ENCODE results near the gene PDXP. TPM values are rescaled to one million over a fixed set of nuclear protein-coding genes. Genes with fewer than 3 reads are reported as not detected.

The PDXP gene
- total RNA-seq, 1 donor: 5.8 TPM

- no peaks in the 10 kb centered on the region for H3K9me3 ChIP-seq (ENCODE audit: low read depth, low read length)
- H3K27ac ChIP-seq (ENCODE audit: low read depth, low read length): no peak overlapping the region
- TF ChIP-seq CTCF (IDR thresholded peaks at IDR 0.05; ENCODE audit: extremely low read depth, low read depth, low read length): no peak
- no peaks in the 10 kb centered on the region for H3K36me3 ChIP-seq (ENCODE audit: insufficient read depth, low read length)
- H3K79me2 ChIP-seq (ENCODE audit: insufficient read depth, low read length): no peaks in the 10 kb centered on the region
- H3K4me1 ChIP-seq (ENCODE audit: insufficient read depth, low read length): no peaks in the 10 kb centered on the region
- H3K4me2 ChIP-seq (ENCODE audit: insufficient read depth, low read length): no peak overlapping the region
- DNase-seq (ENCODE audit: insufficient read length, low spot score, missing footprints): no peak
- no peak overlapping the region for H3K4me3 ChIP-seq (ENCODE audit: insufficient read depth, low read length)
- H3K27me3 ChIP-seq (ENCODE audit: insufficient read depth, low read length): no peaks in the 10 kb centered on the region
- no peaks in the 10 kb centered on the region for H4K20me1 ChIP-seq (ENCODE audit: insufficient read depth, low read length)
- no peak overlapping the region for H2AFZ ChIP-seq (ENCODE audit: low read length)
Observed at GRCh38 chr22:37711490-37711889, 53.0 kb downstream of the PDXP start.

GRCh38 chr22:37713761-37714160 lies 55.2 kb downstream of the PDXP start:
- Histone ChIP-seq H3K27me3 (ENCODE audit: insufficient read depth, low read length) (no peaks in the 10 kb centered on the region), H3K4me2 (ENCODE audit: insufficient read depth, low read length) (no peak overlapping the region), H3K4me1 (ENCODE audit: insufficient read depth, low read length) (no peaks in the 10 kb centered on the region), H3K27ac (ENCODE audit: low read depth, low read length) (no peak overlapping the region), H3K36me3 (ENCODE audit: insufficient read depth, low read length) (no peaks in the 10 kb centered on the region), H2AFZ (ENCODE audit: low read length) (no peak overlapping the region), H4K20me1 (ENCODE audit: insufficient read depth, low read length) (no peaks in the 10 kb centered on the region), H3K4me3 (ENCODE audit: insufficient read depth, low read length) (no peak overlapping the region), H3K9me3 (ENCODE audit: low read depth, low read length) (no peaks in the 10 kb centered on the region), H3K79me2 (ENCODE audit: insufficient read depth, low read length) (no peaks in the 10 kb centered on the region)
- TF ChIP-seq CTCF (IDR thresholded peaks at IDR 0.05; ENCODE audit: extremely low read depth, low read depth, low read length): no peak
- no peak for DNase-seq (ENCODE audit: insufficient read length, low spot score, missing footprints)

- no peak for DNase-seq (ENCODE audit: insufficient read length, low spot score, missing footprints)
- Histone ChIP-seq H2AFZ (ENCODE audit: low read length) (no peak overlapping the region), H4K20me1 (ENCODE audit: insufficient read depth, low read length) (no peaks in the 10 kb centered on the region), H3K4me1 (ENCODE audit: insufficient read depth, low read length) (no peaks in the 10 kb centered on the region), H3K9me3 (ENCODE audit: low read depth, low read length) (no peaks in the 10 kb centered on the region), H3K36me3 (ENCODE audit: insufficient read depth, low read length) (no peaks in the 10 kb centered on the region), H3K4me2 (ENCODE audit: insufficient read depth, low read length) (no peak overlapping the region), H3K27ac (ENCODE audit: low read depth, low read length) (no peak overlapping the region), H3K4me3 (ENCODE audit: insufficient read depth, low read length) (no peak overlapping the region), H3K79me2 (ENCODE audit: insufficient read depth, low read length) (no peaks in the 10 kb centered on the region), H3K27me3 (ENCODE audit: insufficient read depth, low read length) (no peaks in the 10 kb centered on the region)
- no peak for TF ChIP-seq CTCF (IDR thresholded peaks at IDR 0.05; ENCODE audit: extremely low read depth, low read depth, low read length)
Observed at GRCh38 chr22:37714634-37715033, 56.1 kb downstream of the PDXP start.

- no peaks in the 10 kb centered on the region for H3K9me3 ChIP-seq (ENCODE audit: low read depth, low read length)
- DNase-seq (ENCODE audit: insufficient read length, low spot score, missing footprints): no peak
- H2AFZ ChIP-seq (ENCODE audit: low read length): no peak overlapping the region
- no peak overlapping the region for H3K4me3 ChIP-seq (ENCODE audit: insufficient read depth, low read length)
- no peaks in the 10 kb centered on the region for H3K27me3 ChIP-seq (ENCODE audit: insufficient read depth, low read length)
- no peaks in the 10 kb centered on the region for H4K20me1 ChIP-seq (ENCODE audit: insufficient read depth, low read length)
- no peaks in the 10 kb centered on the region for H3K36me3 ChIP-seq (ENCODE audit: insufficient read depth, low read length)
- H3K79me2 ChIP-seq (ENCODE audit: insufficient read depth, low read length): no peaks in the 10 kb centered on the region
- no peaks in the 10 kb centered on the region for H3K4me1 ChIP-seq (ENCODE audit: insufficient read depth, low read length)
- H3K4me2 ChIP-seq (ENCODE audit: insufficient read depth, low read length): no peak overlapping the region
- H3K27ac ChIP-seq (ENCODE audit: low read depth, low read length): no peak overlapping the region
- no peak for TF ChIP-seq CTCF (IDR thresholded peaks at IDR 0.05; ENCODE audit: extremely low read depth, low read depth, low read length)
Observed at GRCh38 chr22:37715760-37716159, 57.2 kb downstream of the PDXP start.

Small RNA genes within 50 kb of the gene (small RNA-seq; reads per million reads assigned to genes)
- not detected for gene RN7SL385P

Other genes starting within 250 kb of the PDXP start
- gene ELFN2, start 231.2 kb upstream of the PDXP start, total RNA-seq: under 0.01 and 0.29 TPM in 2 replicates
- 0.29 and 0.72 TPM in 2 replicates for gene MFNG, start 172.3 kb upstream of the PDXP start, total RNA-seq
- 11.9 and 12.7 TPM in 2 replicates for gene CARD10, start 139.3 kb upstream of the PDXP start, total RNA-seq
- 28.6 and 35.5 TPM in 2 replicates for gene CDC42EP1, start 98.2 kb upstream of the PDXP start, total RNA-seq
- not detected in 2 replicates for gene LGALS2, start 78.6 kb upstream of the PDXP start, total RNA-seq
- gene GGA1, start 49.9 kb upstream of the PDXP start, total RNA-seq: 36.2 and 38.6 TPM in 2 replicates
- 4.1 and 4.7 TPM in 2 replicates for gene SH3BP1, start 19.1 kb upstream of the PDXP start, total RNA-seq
- gene LGALS1, start 16.9 kb downstream of the PDXP start, total RNA-seq: 3,004 and 3,217 TPM in 2 replicates
- gene NOL12, start 27.6 kb downstream of the PDXP start, total RNA-seq: 8.8 and 9.0 TPM in 2 replicates
- 144 and 162 TPM in 2 replicates for gene TRIOBP, start 38.3 kb downstream of the PDXP start, total RNA-seq
- 25.9 and 26.8 TPM in 2 replicates for gene GCAT, start 149.2 kb downstream of the PDXP start, total RNA-seq
- not detected in 2 replicates for gene GALR3, start 164.7 kb downstream of the PDXP start, total RNA-seq
- 20.6 and 23.9 TPM in 2 replicates for gene ANKRD54, start 185.6 kb downstream of the PDXP start, total RNA-seq
- 280 and 330 TPM in 2 replicates for gene EIF3L, start 190.7 kb downstream of the PDXP start, total RNA-seq
- 29.5 and 36.9 TPM in 2 replicates for gene MICALL1, start 247.6 kb downstream of the PDXP start, total RNA-seq